IMR-90 (cell line): ENCODE measurements around the gene HOXB2.

Source experiments
- BHLHE40 ChIP-seq: fragments of 150-350 bp; IDR thresholded peaks from 2 replicates; pipeline ENCODE4 v1.6.1; 2016; ENCODE audit warnings: mild to moderate bottlenecking, low read depth, low read length
- CTCF ChIP-seq: conservative IDR thresholded peaks from 2 replicates; pipeline ENCODE4 v1.5.1; 2012; ENCODE audit warnings: mild to moderate bottlenecking, low read depth, low read length, improper control_type of control experiment
- MAFK ChIP-seq: IDR thresholded peaks from 2 replicates; pipeline ENCODE4 v1.6.1; 2012; ENCODE audit warnings: low read depth, low read length, improper control_type of control experiment
- MAZ ChIP-seq: IDR thresholded peaks from 2 replicates; pipeline ENCODE4 v1.6.1; 2012; ENCODE audit warnings: low read depth, mild to moderate bottlenecking, low read length, improper control_type of control experiment, moderate library complexity, borderline replicate concordance
- MXI1 ChIP-seq: IDR thresholded peaks from 2 replicates; pipeline ENCODE4 v1.6.1; 2012; ENCODE audit warnings: low read depth, mild to moderate bottlenecking, low read length, moderate library complexity, borderline replicate concordance
- NFE2L2 ChIP-seq: fragments of 150-350 bp; IDR thresholded peaks from 2 replicates; pipeline ENCODE4 v1.6.1; 2016; ENCODE audit warnings: low read depth, mild to moderate bottlenecking, low read length
- POLR2A ChIP-seq: IDR thresholded peaks from 2 replicates; pipeline ENCODE4 v1.6.1; 2012; ENCODE audit warnings: mild to moderate bottlenecking, low read depth, low read length
- RAD21 ChIP-seq: IDR thresholded peaks from 2 replicates; pipeline ENCODE4 v1.6.1; 2012; ENCODE audit warnings: low read length, improper control_type of control experiment
- RFX5 ChIP-seq: IDR thresholded peaks from 2 replicates; pipeline ENCODE4 v1.8.0; 2012; ENCODE audit warnings: low read depth, mild to moderate bottlenecking, low read length, moderate library complexity
- SMC3 ChIP-seq: fragments of 150-350 bp; IDR thresholded peaks from 2 replicates; pipeline ENCODE4 v1.6.1; 2016; ENCODE audit warnings: low read depth, mild to moderate bottlenecking, antibody characterized with exemption, low read length, moderate library complexity

GRCh38 chr17:48583708-48584222 is 38.9 kb upstream of the HOXB2 start:
- TF ChIP-seq CTCF (no peak), POLR2A (no peak), RFX5 (no peak), RAD21 (no peak), MXI1 (no peak), BHLHE40 (no peak), SMC3 (no peak), MAFK (no peak), NFE2L2 (no peak), MAZ (no peak)
